Liver (tissue), 3 donors: ENCODE measurements around the gene NDUFB11.

Experiments
- CTCF ChIP-seq: fragments of 150-350 bp; IDR thresholded peaks from 2 replicates; pipeline ENCODE4 v1.5.1; 2017; ENCODE audit warnings: improper control_type of control experiment, low read depth, low read length; ENCODE audit not compliant: missing input control
- FOXA1 ChIP-seq: IDR thresholded peaks from 2 replicates; pipeline ENCODE4 v1.6.1; 2016; ENCODE audit warnings: antibody characterized with exemption
- GABPA ChIP-seq, 2 donors: IDR thresholded peaks in 1 of 2; conservative IDR thresholded peaks in 1 of 2; 2 replicates each; pipeline ENCODE4 v1.6.1; 2016; ENCODE audit warnings: antibody characterized with exemption in 2 of 2, mild to moderate bottlenecking in 1 of 2, moderate library complexity in 1 of 2
- JUND ChIP-seq, 2 donors: IDR thresholded peaks; 2 replicates each; pipeline ENCODE4 v1.6.1; 2016; ENCODE audit warnings: antibody characterized with exemption in 2 of 2
- MAX ChIP-seq: IDR thresholded peaks from 2 replicates; pipeline ENCODE4 v1.6.1; 2016; ENCODE audit warnings: antibody characterized with exemption
- RAD21 ChIP-seq, 2 donors: IDR thresholded peaks; 2 replicates each; pipeline ENCODE4 v1.6.1; 2016; ENCODE audit warnings: antibody characterized with exemption in 2 of 2, mild to moderate bottlenecking in 2 of 2
- REST ChIP-seq: IDR thresholded peaks from 2 replicates; pipeline ENCODE4 v1.6.1; 2016; ENCODE audit warnings: antibody characterized with exemption, mild to moderate bottlenecking
- RXRA ChIP-seq, 2 donors: IDR thresholded peaks; 2 replicates each; pipeline ENCODE4 v1.6.1; 2017 to 2018; ENCODE audit warnings: antibody characterized with exemption in 2 of 2, mild to moderate bottlenecking in 1 of 2
- SP1 ChIP-seq: IDR thresholded peaks from 2 replicates; pipeline ENCODE4 v1.6.1; 2018; ENCODE audit warnings: antibody characterized with exemption, mild to moderate bottlenecking
- TAF1 ChIP-seq: conservative IDR thresholded peaks from 2 replicates; pipeline ENCODE4 v1.6.1; 2016; ENCODE audit warnings: antibody characterized with exemption, mild to moderate bottlenecking
- YY1 ChIP-seq: IDR thresholded peaks from 2 replicates; pipeline ENCODE4 v1.6.1; 2016; ENCODE audit warnings: antibody characterized with exemption, mild to moderate bottlenecking
- ZBTB33 ChIP-seq: IDR thresholded peaks from 2 replicates; pipeline ENCODE4 v1.6.1; 2016; ENCODE audit warnings: antibody characterized with exemption
- donor health status: healthy.
- donor health status: healthy.

GRCh38 chrX:47174376-47174775, 29.9 kb upstream of the NDUFB11 start:
- TF ChIP-seq ZBTB33 (no peak), JUND (IDR thresholded peaks at IDR 0.05) (no peak), TAF1 (no peak), CTCF (no peak), GABPA (IDR thresholded peaks at IDR 0.05 in 1 of 2, conservative IDR thresholded peaks at IDR 0.05 in 1 of 2) (no peak), YY1 (no peak), RXRA (IDR thresholded peaks at IDR 0.05) (no peak), FOXA1 (no peak), SP1 (no peak), REST (no peak), RAD21 (IDR thresholded peaks at IDR 0.05) (no peak), MAX (no peak)
